GM12878 (cell line): ENCODE data around the gene DNMT3A. TPM values are rescaled to one million over a fixed set of nuclear protein-coding genes. Genes with fewer than 3 reads are reported as not detected.

ENCODE experiments used
- CEBPB ChIP-seq, 2 experiments: fragments of 150-350 bp in 1 of 2; IDR thresholded peaks; 2 replicates each; pipeline ENCODE4 v1.6.1; 2012 to 2014; ENCODE audit warnings: low read depth in 2 of 2, low read length in 2 of 2, borderline replicate concordance in 1 of 2, inconsistent platforms in 1 of 2
- EGR1 ChIP-seq, 2 experiments: IDR thresholded peaks; 1 replicate in 1 of 2; 2 replicates in 1 of 2; pipeline ENCODE4 v1.6.1; 2011 to 2012; ENCODE audit warnings: low read depth in 2 of 2, low read length in 2 of 2, borderline replicate concordance in 1 of 2, mild to moderate bottlenecking in 1 of 2, moderate library complexity in 1 of 2
- HDAC6 ChIP-seq: fragments of 200-600 bp; sonication (generic); IDR thresholded peaks from one replicate; pipeline ENCODE4 v1.8.0; 2017; ENCODE audit warnings: antibody characterized with exemption; ENCODE audit not compliant: unreplicated experiment
- MLLT1 ChIP-seq: fragments of 450-650 bp; IDR thresholded peaks from 2 replicates; pipeline ENCODE4 v1.6.1; 2016; ENCODE audit warnings: mild to moderate bottlenecking
- MYC ChIP-seq: IDR thresholded peaks from 2 replicates; pipeline ENCODE4 v1.6.1; 2011; ENCODE audit warnings: mild to moderate bottlenecking, low read length, moderate library complexity, inconsistent platforms; ENCODE audit not compliant: insufficient read depth, insufficient replicate concordance, insufficient read length, severe bottlenecking
- WRNIP1 ChIP-seq: IDR thresholded peaks from 2 replicates; pipeline ENCODE4 v1.6.1; 2011; ENCODE audit warnings: low read depth, low read length, improper control_type of control experiment, borderline replicate concordance
- YBX1 ChIP-seq: fragments of 450-650 bp; IDR thresholded peaks from 2 replicates; pipeline ENCODE4 v1.6.1; 2016; ENCODE audit warnings: antibody characterized with exemption
- ZNF592 ChIP-seq: fragments of 450-650 bp; IDR thresholded peaks from 2 replicates; pipeline ENCODE4 v1.6.1; 2017; ENCODE audit warnings: mild to moderate bottlenecking, moderate library complexity
- polyA plus RNA-seq, 11 experiments: library from polyadenylated mRNA; depleted of rRNA in 4 of 11; unstranded in 6 of 11; stranded (reverse) in 5 of 11; fragments of >200 nt; fragmentation: Nextera tagmentation in 4 of 11; fragmentation: Illumina TruSeq in 1 of 11; extraction: Ambion mirVana in 4 of 11; extraction: Trizol in 1 of 11; gene quantifications; 1 replicate in 1 of 11; 2 replicates in 10 of 11; pipeline versions ENCODE4 v1.2.1 to v1.2.3, GENCODE V29; 2011 to 2016; ENCODE audit warnings: inconsistent platforms in 2 of 11, missing spikeins in 2 of 11, low read depth in 1 of 11
- total RNA-seq, 4 experiments: library from RNA; depleted of rRNA in 3 of 4; stranded (reverse); fragments of >200 nt in 3 of 4; fragmentation: Illumina TruSeq in 1 of 4; extraction: Trizol in 1 of 4; gene quantifications; 2 replicates each; pipeline versions ENCODE4 v1.2.1 to v1.2.3, GENCODE V29; 2013 to 2021

The DNMT3A gene
- total and polyA plus RNA-seq, 10 of the 15 experiments (the other 5 are each of a cell fraction or from before 2014, with no cell fraction given) = 7.4 to 51.6 (median 17.4) TPM

GRCh38 chr2:25230198-25230947 lies 111.4 kb downstream of the DNMT3A start (continued):
- TF ChIP-seq ZNF592 (no peak), WRNIP1 (no peak), MLLT1 (no peak), HDAC6 (no peak), MYC (no peak), CEBPB (IDR thresholded peaks at IDR 0.05; ENCODE audit: borderline replicate concordance in 1 of 2, low read depth in 2 of 2, low read length in 2 of 2) (no peak), EGR1 (IDR thresholded peaks at IDR 0.05; ENCODE audit: borderline replicate concordance in 1 of 2, low read depth in 2 of 2, low read length in 2 of 2) (no peak), YBX1 (no peak)
